HFFc6 (cell line): ENCODE measurements around the gene LRRIQ4. TPM values are rescaled to one million over a fixed set of nuclear protein-coding genes. Genes with fewer than 3 reads are reported as not detected.

Experiments used
- DNase-seq: peaks from one replicate; pipeline ENCODE4 v3.0.0-alpha.2; 2018
- H3K27ac Mint-ChIP-seq: 2 replicates; pipeline ENCODE4 v1.8.0; 2020; ENCODE audit warnings: mild to moderate bottlenecking, mixed read lengths
- H3K27me3 Mint-ChIP-seq: 2 replicates; pipeline ENCODE4 v1.8.0; 2021; ENCODE audit warnings: mild to moderate bottlenecking, moderate library complexity, mixed read lengths; ENCODE audit not compliant: insufficient read depth
- H3K36me3 Mint-ChIP-seq: 2 replicates; pipeline ENCODE4 v1.8.0; 2021; ENCODE audit warnings: low read depth, mixed read lengths
- H3K4me1 Mint-ChIP-seq: 2 replicates; pipeline ENCODE4 v1.8.0; 2020; ENCODE audit warnings: low read depth, mixed read lengths
- H3K4me3 Mint-ChIP-seq: 2 replicates; pipeline ENCODE4 v1.8.0; 2020; ENCODE audit warnings: mild to moderate bottlenecking, moderate library complexity, mixed read lengths
- H3K9me3 Mint-ChIP-seq: 2 replicates; pipeline ENCODE4 v1.8.0; 2020; ENCODE audit warnings: mild to moderate bottlenecking, mixed read lengths
- CTCF ChIP-seq: fragments of 200-600 bp; sonication (generic); IDR thresholded peaks from 2 replicates; pipeline ENCODE4 v1.5.0; 2021; ENCODE audit warnings: antibody characterized with exemption, mild to moderate bottlenecking
- total RNA-seq, 6 experiments: library from RNA; stranded (reverse); fragmentation: NEBNext Ultra II Directional; extraction: Animal tissue kit (Norgen Biotek cat#: 25700); gene quantifications; 2 replicates in 1 of 6; 3 replicates in 5 of 6; pipeline ENCODE4 v1.2.3, GENCODE V29; 2021

Gene LRRIQ4
- total RNA-seq, 6 experiments from 2014 or later, result not detected

GRCh38 chr3:169822540-169822939 is 9.9 kb downstream of the LRRIQ4 start:
- no peak for TF ChIP-seq CTCF
- Mint-ChIP-seq H3K4me1 (peaks cover 12% of the 10 kb centered on the region), H3K27ac (no peak overlapping the region), H3K4me3 (no peak overlapping the region), H3K36me3 (no peaks in the 10 kb centered on the region), H3K27me3 (no peaks in the 10 kb centered on the region; the same call in 1 of the 2 replicates), H3K9me3 (no peaks in the 10 kb centered on the region)
- DNase-seq, result no peak

GRCh38 chr3:169822983-169823382 is 10.3 kb downstream of the LRRIQ4 start:
- no peak for DNase-seq
- H3K27ac Mint-ChIP-seq, result no peak overlapping the region
- H3K36me3 Mint-ChIP-seq, result no peaks in the 10 kb centered on the region
- H3K9me3 Mint-ChIP-seq, result no peaks in the 10 kb centered on the region
- no peaks in the 10 kb centered on the region; the same call in 1 of the 2 replicates for H3K27me3 Mint-ChIP-seq
- peaks cover 10% of the 10 kb centered on the region for H3K4me1 Mint-ChIP-seq
- TF ChIP-seq CTCF, result no peak
- no peak overlapping the region for H3K4me3 Mint-ChIP-seq

DNA sequence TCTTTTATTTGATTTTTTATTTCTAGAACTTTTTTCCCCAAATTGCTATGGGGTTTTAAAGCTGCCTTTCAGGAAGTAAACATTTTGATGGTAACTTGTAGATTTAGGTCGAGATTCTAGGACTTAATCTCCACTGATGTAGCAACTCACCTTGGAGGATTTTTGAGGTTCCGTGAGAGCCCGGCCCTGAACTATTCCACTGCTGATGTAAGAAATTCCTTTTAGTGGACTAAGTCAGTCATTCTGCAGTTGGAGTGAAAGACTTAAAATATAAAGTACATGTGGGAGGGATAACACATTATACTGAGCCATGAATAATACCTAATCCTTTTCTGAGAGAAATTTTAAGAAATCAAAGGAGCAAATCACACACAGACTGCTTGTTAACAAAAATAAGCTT is 12.6 kb downstream of the LRRIQ4 start:
- Mint-ChIP-seq H3K4me1 (no peaks in the 10 kb centered on the region), H3K36me3 (no peaks in the 10 kb centered on the region), H3K27ac (no peak overlapping the region), H3K27me3 (no peaks in the 10 kb centered on the region; the same call in 1 of the 2 replicates), H3K9me3 (no peaks in the 10 kb centered on the region), H3K4me3 (no peak overlapping the region)
- TF ChIP-seq CTCF, result no peak
- DNase-seq, result no peak

- Mint-ChIP-seq H3K36me3 (no peaks in the 10 kb centered on the region), H3K4me1 (no peaks in the 10 kb centered on the region), H3K27me3 (no peaks in the 10 kb centered on the region), H3K27ac (no peak overlapping the region), H3K9me3 (no peaks in the 10 kb centered on the region), H3K4me3 (no peak overlapping the region)
- DNase-seq, result no peak
- TF ChIP-seq CTCF, result no peak
Observed at GRCh38 chr3:169827712-169828111, 15.0 kb downstream of the LRRIQ4 start.

- H3K4me1 Mint-ChIP-seq, result peaks cover 26% of the 10 kb centered on the region
- no peak for TF ChIP-seq CTCF
- no peaks in the 10 kb centered on the region for H3K9me3 Mint-ChIP-seq
- peak overlapping the region; percentile 88; the same call in 1 of the 2 replicates for H3K27ac Mint-ChIP-seq
- no peak for DNase-seq
- H3K4me3 Mint-ChIP-seq, result no peak overlapping the region
- H3K36me3 Mint-ChIP-seq, result no peaks in the 10 kb centered on the region
- H3K27me3 Mint-ChIP-seq, result no peaks in the 10 kb centered on the region
Observed at GRCh38 chr3:169835533-169835932, 22.9 kb downstream of the LRRIQ4 start.
